Neuronal stem cell (in vitro differentiated cells): ENCODE data around the gene SLC6A13.

Experiments
- DNase-seq: peaks from one replicate; pipeline ENCODE4 v3.0.0-alpha.2; 2013; ENCODE audit warnings: low spot score
- H2AFZ ChIP-seq: one replicate; pipeline ENCODE4 v1.6.1; 2013; ENCODE audit warnings: mild to moderate bottlenecking, low read length, inconsistent platforms
- H2AK5ac ChIP-seq: 2 replicates; pipeline ENCODE4 v1.6.1; 2013; ENCODE audit warnings: low read depth, mild to moderate bottlenecking, inconsistent platforms, low read length, moderate library complexity, mixed read lengths
- H2BK120ac ChIP-seq: 2 replicates; pipeline ENCODE4 v1.6.1; 2013; ENCODE audit warnings: low read depth, mild to moderate bottlenecking, inconsistent platforms, low read length, moderate library complexity, mixed read lengths
- H2BK12ac ChIP-seq: one replicate; pipeline ENCODE4 v1.6.1; 2013; ENCODE audit warnings: low read length, inconsistent platforms
- H2BK15ac ChIP-seq: 2 replicates; pipeline ENCODE4 v1.6.1; 2013; ENCODE audit warnings: mild to moderate bottlenecking, low read length, inconsistent platforms, mixed read lengths
- H2BK5ac ChIP-seq: one replicate; pipeline ENCODE4 v1.6.1; 2013; ENCODE audit warnings: inconsistent platforms, mild to moderate bottlenecking, low read length, moderate library complexity
- H3K14ac ChIP-seq: one replicate; pipeline ENCODE4 v1.6.1; 2013; ENCODE audit warnings: low read length, inconsistent platforms
- H3K18ac ChIP-seq: 2 replicates; pipeline ENCODE4 v1.6.1; 2013; ENCODE audit warnings: low read length, inconsistent platforms
- H3K23ac ChIP-seq: 2 replicates; pipeline ENCODE4 v1.6.1; 2013; ENCODE audit warnings: low read depth, mild to moderate bottlenecking, mixed read lengths, low read length, inconsistent platforms; ENCODE audit not compliant: poor library complexity
- H3K27ac ChIP-seq: replicated peaks from 3 replicates; pipeline ENCODE4 v1.5.1; 2013; ENCODE audit warnings: low read length, inconsistent platforms
- H3K27me3 ChIP-seq, 3 experiments: 2 replicates each; pipeline ENCODE4 v1.6.1; 2013; ENCODE audit warnings: low read length in 3 of 3, mild to moderate bottlenecking in 2 of 3, inconsistent platforms in 1 of 3, low read depth in 1 of 3, mixed read lengths in 1 of 3, moderate library complexity in 1 of 3; ENCODE audit not compliant: control insufficient read depth in 3 of 3, insufficient read depth in 3 of 3
- H3K36me3 ChIP-seq, 2 donors: replicated peaks in 1 of 2; 2 replicates each; pipeline ENCODE4 v1.6.1; 2013; ENCODE audit warnings: low read length in 2 of 2; ENCODE audit not compliant: control insufficient read depth in 2 of 2, insufficient read depth in 2 of 2
- H3K4ac ChIP-seq: 2 replicates; pipeline ENCODE4 v1.6.1; 2013; ENCODE audit warnings: inconsistent platforms, mild to moderate bottlenecking, low read length, moderate library complexity
- H3K4me1 ChIP-seq, 2 donors: 1 replicate in 1 of 2; 2 replicates in 1 of 2; pipeline ENCODE4 v1.6.1; 2013; ENCODE audit warnings: low read length in 2 of 2, low read depth in 1 of 2; ENCODE audit not compliant: control insufficient read depth in 2 of 2, insufficient read depth in 1 of 2
- H3K4me2 ChIP-seq: one replicate; pipeline ENCODE4 v1.6.1; 2013; ENCODE audit warnings: mild to moderate bottlenecking, low read length, inconsistent platforms; ENCODE audit not compliant: insufficient read depth, poor library complexity, severe bottlenecking
- H3K4me3 ChIP-seq, 2 donors: 2 replicates each; pipeline ENCODE4 v1.5.1; 2013; ENCODE audit warnings: low read length in 2 of 2, mild to moderate bottlenecking in 2 of 2, inconsistent platforms in 1 of 2, moderate library complexity in 1 of 2
- H3K79me1 ChIP-seq: one replicate; pipeline ENCODE4 v1.6.1; 2013; ENCODE audit warnings: low read depth, mild to moderate bottlenecking, inconsistent platforms, low read length, moderate library complexity
- H3K9ac ChIP-seq: one replicate; pipeline ENCODE4 v1.6.1; 2013; ENCODE audit warnings: mild to moderate bottlenecking, low read depth, low read length, inconsistent platforms; ENCODE audit not compliant: poor library complexity
- H3K9me3 ChIP-seq, 2 donors: replicated peaks in 1 of 2; 2 replicates each; pipeline versions ENCODE3 to v1.6.1; 2013; ENCODE audit warnings: low read length in 2 of 2, mild to moderate bottlenecking in 2 of 2, inconsistent platforms in 1 of 2, low read depth in 1 of 2, mixed read lengths in 1 of 2, moderate library complexity in 1 of 2; ENCODE audit not compliant: control insufficient read depth in 2 of 2, insufficient read depth in 1 of 2
- H4K8ac ChIP-seq: one replicate; pipeline ENCODE4 v1.6.1; 2013; ENCODE audit warnings: low read depth, mild to moderate bottlenecking, inconsistent platforms, low read length, moderate library complexity
- H4K91ac ChIP-seq: one replicate; pipeline ENCODE4 v1.6.1; 2013; ENCODE audit warnings: low read length, low read depth, mild to moderate bottlenecking, inconsistent platforms; ENCODE audit not compliant: poor library complexity
- WGBS, 2 donors: extraction: QIAGEN DNeasy Blood & Tissue Kit; methylation state at CpG; one replicate each; pipeline ENCODE4 v1.1.7; 2013; ENCODE audit warnings: missing lambda C conversion rate in 2 of 2, mixed read lengths in 1 of 2; ENCODE audit not compliant: insufficient read length in 2 of 2, insufficient replicate concordance in 1 of 2; ENCODE audit errors: extremely low coverage in 2 of 2; 5-methylcytosine and 5-hydroxymethylcytosine counted together

SLC6A13 gene

DNA sequence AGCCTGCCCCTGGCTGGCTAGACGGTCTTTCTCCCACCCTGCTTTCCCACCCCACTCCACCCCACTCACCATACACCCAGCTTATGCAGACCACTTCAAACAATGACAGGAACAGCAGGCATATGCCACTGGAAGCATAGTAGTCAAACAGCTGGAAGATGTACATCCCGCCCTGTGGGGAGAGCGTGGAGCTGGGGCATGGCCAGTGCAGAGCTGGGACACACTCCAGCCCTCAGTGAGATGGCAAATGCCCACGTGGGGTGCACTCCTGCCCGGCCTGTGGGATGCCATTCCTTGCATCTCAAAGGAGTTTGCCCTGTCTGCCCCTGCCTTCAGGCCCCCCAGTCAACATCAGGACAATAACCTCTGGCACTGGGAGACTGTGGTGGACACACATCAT lies 67.5 kb downstream of the SLC6A13 start:
- no peak overlapping the region for H4K8ac ChIP-seq
- no peak overlapping the region for H2BK12ac ChIP-seq
- no peak overlapping the region for H3K4ac ChIP-seq
- no peaks in the 10 kb centered on the region for H3K9me3 ChIP-seq
- no peaks in the 10 kb centered on the region for H3K36me3 ChIP-seq
- H3K4me1 ChIP-seq = peaks cover 0 to 9% of the 10 kb centered on the region in 2 donors
- peaks cover 0 to 38% (median 3%) of the 10 kb centered on the region in 3 experiments for H3K27me3 ChIP-seq
- no peak overlapping the region for H3K27ac ChIP-seq
- no peak overlapping the region for H3K4me2 ChIP-seq
- no peak overlapping the region for H2BK120ac ChIP-seq
- H2AFZ ChIP-seq = no peak overlapping the region
- WGBS, 2 donors = no CpG with 5 or more reads among the region's 5 CpGs
- DNase-seq = no peak
- peak overlapping the region; percentile 1 for H3K18ac ChIP-seq
- H3K4me3 ChIP-seq = no peak overlapping the region
- H4K91ac ChIP-seq = peak overlapping the region; percentile 56
- no peak overlapping the region for H3K14ac ChIP-seq
- no peak overlapping the region for H3K9ac ChIP-seq
- H2BK15ac ChIP-seq = no peak overlapping the region
- no peaks in the 10 kb centered on the region for H3K79me1 ChIP-seq
- no peak overlapping the region for H2BK5ac ChIP-seq
- H3K23ac ChIP-seq = no peak overlapping the region
- no peak overlapping the region for H2AK5ac ChIP-seq

DNA sequence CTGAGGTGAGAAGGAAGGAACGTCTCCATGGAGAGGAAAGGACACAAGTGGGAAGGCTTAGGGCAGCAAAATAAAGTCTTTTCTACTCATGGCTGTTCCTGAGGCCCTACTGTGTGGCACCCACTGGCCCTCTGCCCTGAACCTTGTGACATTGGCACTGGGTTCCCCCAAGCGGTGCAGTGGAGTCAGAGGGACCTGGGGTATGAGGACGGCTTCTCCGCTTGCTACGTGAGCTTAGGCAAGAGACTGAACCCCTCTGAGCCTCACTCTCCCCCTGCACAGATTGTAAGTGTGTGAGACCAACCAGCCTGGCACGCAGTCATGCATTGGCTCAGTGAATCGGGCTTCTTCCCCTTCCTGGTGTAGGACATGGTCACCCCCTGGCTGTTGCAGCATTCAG lies 68.4 kb downstream of the SLC6A13 start:
- Histone ChIP-seq H3K4me1 (peaks cover 0 to 10% of the 10 kb centered on the region in 2 donors), H3K27me3 (peaks cover 0 to 37% (median 4%) of the 10 kb centered on the region in 3 experiments)
- WGBS, 2 donors = no CpG with 5 or more reads among the region's 7 CpGs

DNA sequence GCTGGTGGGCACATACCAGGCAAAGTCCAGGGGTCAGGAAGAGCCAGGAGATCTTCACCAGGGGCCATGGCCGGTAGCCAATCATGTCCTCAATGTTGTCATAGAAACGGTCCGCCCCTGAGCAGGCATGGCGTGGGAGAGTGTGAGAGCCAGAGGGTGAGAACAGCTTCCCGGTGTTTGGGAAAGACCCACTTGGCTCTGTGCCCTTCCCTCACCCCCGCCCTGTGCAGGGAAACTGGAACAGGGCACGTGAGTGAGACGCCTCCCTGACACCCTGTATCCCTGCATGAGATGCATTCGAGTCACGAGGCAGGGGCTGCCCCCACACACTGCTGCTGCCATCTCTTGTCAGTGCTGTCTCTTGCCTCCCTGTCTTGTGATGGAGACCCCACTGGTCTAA lies 69.4 kb downstream of the SLC6A13 start:
- no CpG with 5 or more reads among the region's 10 CpGs for WGBS, 2 donors
- Histone ChIP-seq H3K4me1 (peaks cover 2 to 6% of the 10 kb centered on the region in 2 donors), H2AFZ (no peak overlapping the region), H3K36me3 (no peaks in the 10 kb centered on the region), H3K18ac (peak overlapping the region; percentile 61), H3K4me3 (no peak overlapping the region), H2AK5ac (no peak overlapping the region), H2BK12ac (peak overlapping the region; percentile 60), H3K27me3 (peaks cover 0 to 43% (median 9%) of the 10 kb centered on the region in 3 experiments), H3K23ac (peak overlapping the region; percentile 35), H4K91ac (no peak overlapping the region), H3K79me1 (no peaks in the 10 kb centered on the region), H3K14ac (peak overlapping the region; percentile 71), H3K9me3 (peaks cover 0 to 3% of the 10 kb centered on the region in 2 donors), H2BK15ac (no peak overlapping the region), H4K8ac (no peak overlapping the region), H2BK5ac (peak overlapping the region; percentile 42), H3K27ac (no peak overlapping the region), H3K9ac (peak overlapping the region; percentile 10), H3K4ac (no peak overlapping the region), H2BK120ac (no peak overlapping the region), H3K4me2 (no peak overlapping the region)
- no peak for DNase-seq

More for the DNA sequence above, 68.4 kb downstream of the SLC6A13 start:
- Histone ChIP-seq H3K79me1 (no peaks in the 10 kb centered on the region), H3K4me3 (no peak overlapping the region), H3K9me3 (peaks cover 0 to 1% of the 10 kb centered on the region in 2 donors), H2BK5ac (no peak overlapping the region), H3K36me3 (no peaks in the 10 kb centered on the region), H3K18ac (no peak overlapping the region), H2BK120ac (no peak overlapping the region), H2BK12ac (no peak overlapping the region), H3K9ac (no peak overlapping the region), H3K27ac (no peak overlapping the region), H2AK5ac (no peak overlapping the region), H2BK15ac (no peak overlapping the region), H3K14ac (no peak overlapping the region), H2AFZ (no peak overlapping the region), H3K4me2 (no peak overlapping the region), H3K4ac (no peak overlapping the region), H4K8ac (no peak overlapping the region), H3K23ac (no peak overlapping the region), H4K91ac (no peak overlapping the region)
- no peak for DNase-seq

DNA sequence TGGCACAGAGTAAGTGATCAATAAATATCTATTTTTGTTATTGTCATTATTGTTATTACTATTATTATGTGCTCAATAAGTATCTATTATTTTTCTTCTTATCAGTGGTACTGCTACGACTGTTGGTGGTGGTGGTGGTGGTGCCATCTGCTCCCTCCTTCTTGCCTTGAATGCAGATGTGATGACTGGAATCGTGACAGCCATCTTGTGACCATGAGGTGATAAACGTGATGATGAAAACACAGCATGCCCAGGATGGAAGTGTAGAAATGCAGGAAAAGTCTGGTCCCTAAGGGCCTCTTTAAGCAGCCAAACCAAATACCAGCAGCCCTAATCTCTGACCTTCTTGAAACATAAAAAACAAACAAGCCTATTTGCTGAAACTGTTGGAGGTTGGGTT lies 71.1 kb downstream of the SLC6A13 start:
- no peak overlapping the region for H2BK15ac ChIP-seq
- no peak overlapping the region for H3K14ac ChIP-seq
- H4K8ac ChIP-seq = no peak overlapping the region
- no peak overlapping the region for H3K4me2 ChIP-seq
- DNase-seq = no peak
- no peak overlapping the region for H3K23ac ChIP-seq
- no peak overlapping the region for H3K9ac ChIP-seq
- H2AK5ac ChIP-seq = no peak overlapping the region
- H3K36me3 ChIP-seq = no peaks in the 10 kb centered on the region
- H3K9me3 ChIP-seq = peaks cover 0 to 3% of the 10 kb centered on the region in 2 donors
- peaks cover 0 to 53% (median 7%) of the 10 kb centered on the region in 3 experiments for H3K27me3 ChIP-seq
- peaks cover 2 to 6% of the 10 kb centered on the region in 2 donors for H3K4me1 ChIP-seq
- no peak overlapping the region for H3K27ac ChIP-seq
- H2BK12ac ChIP-seq = no peak overlapping the region
- no peak overlapping the region for H3K4ac ChIP-seq
- no peak overlapping the region for H2AFZ ChIP-seq
- H2BK5ac ChIP-seq = no peak overlapping the region
- no peak overlapping the region for H3K4me3 ChIP-seq
- no peak overlapping the region for H2BK120ac ChIP-seq
- no peak overlapping the region for H3K18ac ChIP-seq
- no peaks in the 10 kb centered on the region for H3K79me1 ChIP-seq
- no peak overlapping the region for H4K91ac ChIP-seq
- WGBS, 2 donors = no CpG with 5 or more reads among the region's 3 CpGs
